Activated naive CD4-positive, alpha-beta T cell treated with anti-CD3 and anti-CD28 coated beads, Interleukin-2, amount 50 U/mL, for 72 hours (primary cell): Measurements from ENCODE around the gene SIAE. TPM values are rescaled to one million over a fixed set of nuclear protein-coding genes. Genes with fewer than 3 reads are reported as not detected.

Source experiments
- total RNA-seq, 2 donors: library from RNA; stranded (reverse); gene quantifications; one replicate each; pipeline ENCODE4 v1.2.3, GENCODE V29; 2022

The SIAE gene
- total RNA-seq, 2 donors from 2014 or later: 7.6 to 12.3 TPM

Other genes starting within 250 kb of the SIAE start
- gene OR8B4, start 248.9 kb downstream of the SIAE start, total RNA-seq: not detected
- gene OR8B8, start 228.0 kb downstream of the SIAE start, total RNA-seq: not detected
- not detected for gene OR8B12, start 130.1 kb downstream of the SIAE start, total RNA-seq
- gene OR8A1, start 103.7 kb downstream of the SIAE start, total RNA-seq: not detected
- not detected for gene PANX3, start 62.3 kb downstream of the SIAE start, total RNA-seq
- gene TBRG1, start 50.9 kb downstream of the SIAE start, total RNA-seq: 10 to 100 TPM; 29.4 to 33.2 TPM
- gene SPA17, start 165 bp upstream of the SIAE start, total RNA-seq: 1 to 10 TPM; 1.9 to 2.6 TPM
- 10 to 100 TPM; 12.0 to 12.2 TPM for gene NRGN, start 66.2 kb upstream of the SIAE start, total RNA-seq
- gene VSIG2, start 78.5 kb upstream of the SIAE start, total RNA-seq: not detected
- gene ESAM, start 88.6 kb upstream of the SIAE start, total RNA-seq: 1 to 10 TPM in 1 of 2 donors, under 1 TPM in 1; 0.36 to 1.7 TPM
- gene MSANTD2, start 126.7 kb upstream of the SIAE start, total RNA-seq: 1 to 10 TPM; 3.6 to 8.4 TPM
- 10 to 100 TPM; 18.0 to 24.4 TPM for gene ROBO3, start 191.7 kb upstream of the SIAE start, total RNA-seq
- not detected for gene ROBO4, start 224.1 kb upstream of the SIAE start, total RNA-seq
- gene HEPN1, start 245.5 kb upstream of the SIAE start, total RNA-seq: not detected